Heart left ventricle (tissue), 13 donors: ENCODE data around the gene TMEM214.

ENCODE experiments used
- CTCF ChIP-seq, 12 donors: fragments of 200-600 bp; sonication (generic) in 4 of 12; IDR thresholded peaks; one replicate each; pipeline versions ENCODE4 v1.5.0 to v1.8.0; 2018 to 2022; ENCODE audit warnings: antibody characterized with exemption in 12 of 12, mild to moderate bottlenecking in 5 of 12
- POLR2A ChIP-seq, 2 donors: fragments of 450-650 bp; IDR thresholded peaks; one replicate each; pipeline ENCODE4 v1.6.1; 2017; ENCODE audit warnings: antibody characterized with exemption in 2 of 2, mild to moderate bottlenecking in 2 of 2, moderate library complexity in 2 of 2
- donor health status: ischemic (EF 13 %, LVEDD 7.1; RV severe dilation, severe dysfunction).
- donor health status: DM: no; HTN: yes; CAD: no.
- donor health status: DM: no; HTN: no; CAD: no.
- donor health status: ischemic (EF 25% LVEDD 6.9; RV normal size, moderate dysfunction).
- donor health status: ischemic (EF 25% LVEDD 5.7; RV mildly dilated, moderate dysfunction).
- donor health status: ischemic (EF 35%, LVEDD 5.7; RV mildly dilated, moderate dysfunction).
- donor health status: nonischemic (EF 11% LVEDD 7.7; RV severe dilation, severe dysfunction).
- donor health status: DM: yes; HTN: yes; CAD: no.
- donor health status: PGD.
- donor health status: ischemic (EF 29% LVEDD 5.4; RV normal size, mild dysfunction).
- donor health status: nonischemic (EF 23%, LVEDD 6.1; RV moderate dilation, normal function).

- TF ChIP-seq POLR2A (IDR thresholded peaks at IDR 0.05) = no peak
- TF ChIP-seq CTCF (IDR thresholded peaks at IDR 0.05) = no peak
Observed at GRCh38 chr2:27089111-27089954, 56.6 kb downstream of the TMEM214 start.
